HS-5 (cell line): ENCODE results near the gene GRM8.

ENCODE experiments used
- DNase-seq: peaks from one replicate; pipeline ENCODE4 v3.0.0-alpha.2; 2012; ENCODE audit warnings: low read depth

Gene GRM8

GRCh38 chr7:126658684-126659083, 594.1 kb downstream of the GRM8 start:
- DNase-seq = no peak

GRCh38 chr7:126657599-126658358, 595.0 kb downstream of the GRM8 start:
- DNase-seq = no peak

- no peak for DNase-seq
Measured at GRCh38 chr7:126657137-126657536, 595.6 kb downstream of the GRM8 start.

GRCh38 chr7:126656165-126656564, 596.6 kb downstream of the GRM8 start:
- DNase-seq = no peak

- no peak for DNase-seq
Measured at GRCh38 chr7:126637538-126637937, 615.2 kb downstream of the GRM8 start.

- no peak for DNase-seq
Measured at GRCh38 chr7:126635545-126635944, 617.2 kb downstream of the GRM8 start.

- peak; percentile 2 for DNase-seq
Measured at GRCh38 chr7:126608339-126608776, 644.4 kb downstream of the GRM8 start.

GRCh38 chr7:126606331-126606730, 646.4 kb downstream of the GRM8 start:
- DNase-seq = no peak

- DNase-seq = no peak
Measured at GRCh38 chr7:126605553-126605952, 647.2 kb downstream of the GRM8 start.

GRCh38 chr7:126605056-126605455, 647.7 kb downstream of the GRM8 start:
- no peak for DNase-seq

- no peak for DNase-seq
Measured at GRCh38 chr7:126589068-126589684, 663.6 kb downstream of the GRM8 start.

GRCh38 chr7:126578338-126578737, 674.4 kb downstream of the GRM8 start:
- DNase-seq = no peak

- peak; percentile 78 for DNase-seq
Measured at GRCh38 chr7:126574276-126575250, 678.2 kb downstream of the GRM8 start.

GRCh38 chr7:126570845-126571244, 681.9 kb downstream of the GRM8 start:
- DNase-seq = no peak

GRCh38 chr7:126569402-126569801, 683.3 kb downstream of the GRM8 start:
- DNase-seq = no peak

- no peak for DNase-seq
Measured at GRCh38 chr7:126557271-126557670, 695.5 kb downstream of the GRM8 start.

- no peak for DNase-seq
Measured at GRCh38 chr7:126541406-126541805, 711.3 kb downstream of the GRM8 start.

GRCh38 chr7:126535176-126535575, 717.6 kb downstream of the GRM8 start:
- no peak for DNase-seq

GRCh38 chr7:126533715-126534114, 719.0 kb downstream of the GRM8 start:
- no peak for DNase-seq

- peak; percentile 18 for DNase-seq
Measured at GRCh38 chr7:126529833-126530232, 722.9 kb downstream of the GRM8 start.

- DNase-seq = no peak
Measured at GRCh38 chr7:126529254-126529653, 723.5 kb downstream of the GRM8 start.

- no peak for DNase-seq
Measured at GRCh38 chr7:126525906-126526305, 726.8 kb downstream of the GRM8 start.

GRCh38 chr7:126524967-126525366, 727.8 kb downstream of the GRM8 start:
- no peak for DNase-seq
